GM12878 (cell line): Measurements from ENCODE around the gene GTF2H2. TPM values are rescaled to one million over a fixed set of nuclear protein-coding genes. Genes with fewer than 3 reads are reported as not detected.
"Not testable (repeated sequence)": the region's sequence is repeated elsewhere in the genome, so short reads cannot be mapped to it uniquely, and the experiment has no call there.

Experiments
- ATAC-seq: fragments of 200-7000 bp; cut with Tn5 transposase; 3 replicates; pipeline ENCODE4 v1.9.1; 2020; ENCODE audit warnings: mild to moderate bottlenecking, moderate library complexity
- BruUV-seq: library from RNA; stranded (reverse); fragments of 400-500 nt; replicated peaks from 2 replicates; lab custom pipeline; 2021; lab: Mats Ljungman, UMichigan
- CTCF ChIA-PET: fragments of 300-600 bp; sonication (Branson Sonifier 250); formaldehyde crosslinking; extraction: SDS; loops from one replicate; lab custom pipeline; 2021; ENCODE audit warnings: inconsistent platforms; lab: Yijun Ruan, JAX
- POLR2A ChIA-PET: fragments of 350-600 bp; formaldehyde crosslinking; extraction: SDS; loops from one replicate; lab custom pipeline; 2021; ENCODE audit warnings: inconsistent platforms; lab: Charles Lee
- RAD21 ChIA-PET: fragments of 300-600 bp; sonication (Branson Sonifier 250); formaldehyde crosslinking; loops from one replicate; lab custom pipeline; 2023; ENCODE audit warnings: antibody characterized with exemption; ENCODE audit not compliant: unreplicated experiment; lab: Charles Lee
- SMC1A ChIA-PET: fragments of 300-600 bp; sonication (Branson Sonifier 250); formaldehyde crosslinking; loops from one replicate; lab custom pipeline; 2023; ENCODE audit not compliant: unreplicated experiment, uncharacterized antibody; lab: Charles Lee
- DNase-seq: peaks from one replicate; pipeline ENCODE4 v3.0.0-alpha.2; 2011; ENCODE audit warnings: low read depth, low spot score
- FAIRE-seq: peaks from 3 replicates; lab custom pipeline; 2011; peaks lifted over from hg19 to GRCh38; lab: Jason Lieb, UNC
- H2AFZ ChIP-seq: 2 replicates; pipeline ENCODE4 v1.6.0; 2011; ENCODE audit warnings: low read depth, low read length, control low read depth; ENCODE audit not compliant: control insufficient read depth
- H3K27ac ChIP-seq: 2 replicates; pipeline ENCODE4 v1.5.1; 2011; ENCODE audit warnings: control low read depth; ENCODE audit not compliant: control insufficient read depth, insufficient read depth
- H3K27me3 ChIP-seq, 2 experiments: replicated peaks in 1 of 2; 2 replicates each; pipeline versions ENCODE4 v1.6.0 to v1.6.1; 2011; ENCODE audit warnings: low read length in 1 of 2; ENCODE audit not compliant: control insufficient read depth in 2 of 2, insufficient read depth in 2 of 2
- H3K36me3 ChIP-seq, 2 experiments: 2 replicates each; pipeline ENCODE4 v1.5.1; 2011; ENCODE audit warnings: low read length in 1 of 2; ENCODE audit not compliant: control insufficient read depth in 2 of 2, insufficient read depth in 2 of 2
- H3K4me1 ChIP-seq: 2 replicates; pipeline ENCODE4 v1.6.1; 2011; ENCODE audit warnings: mild to moderate bottlenecking, low read length, moderate library complexity, mixed read lengths; ENCODE audit not compliant: control insufficient read depth, insufficient read depth
- H3K4me2 ChIP-seq: 2 replicates; pipeline ENCODE4 v1.6.0; 2011; ENCODE audit warnings: control low read depth; ENCODE audit not compliant: control insufficient read depth, insufficient read depth
- H3K4me3 ChIP-seq: fragments of 200-600 bp; sonication (generic); 2 replicates; pipeline ENCODE4 v1.5.1; 2016
- H3K79me2 ChIP-seq: 2 replicates; pipeline ENCODE4 v1.6.0; 2011; ENCODE audit warnings: low read length; ENCODE audit not compliant: control insufficient read depth, insufficient read depth
- H3K9ac ChIP-seq: 2 replicates; pipeline ENCODE4 v1.8.0; 2011; ENCODE audit warnings: low read length, control low read depth, mixed read lengths; ENCODE audit not compliant: control insufficient read depth, insufficient read depth
- H3K9me3 ChIP-seq: replicated peaks from 3 replicates; pipeline ENCODE4 v1.5.1; 2011; ENCODE audit warnings: mild to moderate bottlenecking, low read length; ENCODE audit not compliant: control insufficient read depth, insufficient read depth
- H4K20me1 ChIP-seq: 2 replicates; pipeline ENCODE4 v1.6.0; 2011; ENCODE audit not compliant: control insufficient read depth, insufficient read depth
- WGBS: methylation state at CpG from one replicate; pipeline ENCODE4 v1.1.6; 2016; ENCODE audit warnings: low lambda C conversion rate; ENCODE audit not compliant: insufficient replicate concordance, insufficient coverage; ENCODE audit errors: missing lambda C conversion rate; 5-methylcytosine and 5-hydroxymethylcytosine counted together
- in situ Hi-C: fragments of 300-500 bp; cut with MboI; formaldehyde crosslinking; loops from 9 replicates; pipeline ENCODE4 v1.14.3; 2018; ENCODE audit warnings: mixed read lengths
- intact Hi-C: fragments of 100-400 bp; cut with micrococcal nuclease; formaldehyde crosslinking; loops from one replicate; pipeline ENCODE4 v1.14.2; 2022; ENCODE audit not compliant: unreplicated experiment
- polyA plus RNA-seq, 11 experiments: library from polyadenylated mRNA; depleted of rRNA in 4 of 11; unstranded in 6 of 11; stranded (reverse) in 5 of 11; fragments of >200 nt; fragmentation: Nextera tagmentation in 4 of 11; fragmentation: Illumina TruSeq in 1 of 11; extraction: Ambion mirVana in 4 of 11; extraction: Trizol in 1 of 11; gene quantifications; 1 replicate in 1 of 11; 2 replicates in 10 of 11; pipeline versions ENCODE4 v1.2.1 to v1.2.3, GENCODE V29; 2011 to 2016; ENCODE audit warnings: inconsistent platforms in 2 of 11, missing spikeins in 2 of 11, low read depth in 1 of 11
- total RNA-seq, 4 experiments: library from RNA; depleted of rRNA in 3 of 4; stranded (reverse); fragments of >200 nt in 3 of 4; fragmentation: Illumina TruSeq in 1 of 4; extraction: Trizol in 1 of 4; gene quantifications; 2 replicates each; pipeline versions ENCODE4 v1.2.1 to v1.2.3, GENCODE V29; 2013 to 2021

Gene GTF2H2
- total and polyA plus RNA-seq, 10 of the 15 experiments (the other 5 are each of a cell fraction or from before 2014, with no cell fraction given) = 24.5 to 58.7 (median 40.4) TPM

GRCh38 chr5:71097930-71098203 is 30.4 kb upstream of the GTF2H2 start:
- H4K20me1 ChIP-seq, POLR2A ChIA-PET, ATAC-seq, H3K27me3 ChIP-seq, H3K9ac ChIP-seq, SMC1A ChIA-PET, H3K79me2 ChIP-seq, CTCF ChIA-PET, BruUV-seq, intact Hi-C loops, H3K36me3 ChIP-seq, RAD21 ChIA-PET, H3K4me2 ChIP-seq, H3K27ac ChIP-seq, FAIRE-seq, H2AFZ ChIP-seq, H3K4me1 ChIP-seq, DNase-seq, H3K4me3 ChIP-seq, H3K9me3 ChIP-seq: not testable (repeated sequence)
- WGBS = no CpG with 5 or more reads among the region's 1 CpG
- in situ Hi-C loops = loop anchor here (25.0 kb wide), 1 partner anchor 1586 kb away; no protein-coding TSS in a partner anchor

- H3K27me3 ChIP-seq, ATAC-seq, SMC1A ChIA-PET, H3K9ac ChIP-seq, DNase-seq, H3K36me3 ChIP-seq, H3K9me3 ChIP-seq, POLR2A ChIA-PET, CTCF ChIA-PET, FAIRE-seq, RAD21 ChIA-PET, H3K27ac ChIP-seq, H3K79me2 ChIP-seq, H3K4me1 ChIP-seq, intact Hi-C loops, H3K4me2 ChIP-seq, BruUV-seq, H3K4me3 ChIP-seq, H4K20me1 ChIP-seq, H2AFZ ChIP-seq: not testable (repeated sequence)
- in situ Hi-C loops = loop anchor here (25.0 kb wide), 1 partner anchor 1585 kb away; no protein-coding TSS in a partner anchor
- 100% methylated on average over 2 of the region's 3 CpGs for WGBS
Observed at GRCh38 chr5:71097173-71097929, 29.9 kb upstream of the GTF2H2 start.

DNA sequence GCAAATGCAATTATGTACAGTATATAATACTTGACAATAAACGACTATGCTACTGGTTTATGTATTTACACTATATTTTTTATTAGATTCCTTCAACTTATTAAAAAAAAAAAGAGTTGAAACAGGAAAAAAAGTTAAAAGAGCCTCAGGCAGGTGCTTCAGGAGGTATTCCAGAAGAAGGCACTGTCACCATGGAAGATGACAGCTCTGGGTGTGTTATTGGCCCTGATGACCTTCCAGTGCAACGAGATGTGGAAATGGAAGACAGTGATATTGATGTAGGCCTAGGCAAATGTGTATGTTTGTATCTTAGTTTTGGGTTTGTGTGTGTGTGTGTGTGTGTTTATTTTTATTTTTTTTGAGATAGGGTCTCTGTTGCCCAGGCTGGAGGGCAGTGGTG is 22.3 kb upstream of the GTF2H2 start:
- H3K4me3 ChIP-seq, DNase-seq, ATAC-seq, H3K4me1 ChIP-seq, H3K27me3 ChIP-seq, FAIRE-seq, intact Hi-C loops, H3K79me2 ChIP-seq, POLR2A ChIA-PET, H4K20me1 ChIP-seq, H3K9me3 ChIP-seq, RAD21 ChIA-PET, H2AFZ ChIP-seq, BruUV-seq, H3K9ac ChIP-seq, CTCF ChIA-PET, SMC1A ChIA-PET, H3K36me3 ChIP-seq, H3K4me2 ChIP-seq, H3K27ac ChIP-seq: not testable (repeated sequence)
- in situ Hi-C loops = loop anchor here (25.0 kb wide), 1 partner anchor 1577 kb away; no protein-coding TSS in a partner anchor
- 50% methylated on average over 1 of the region's 2 CpGs for WGBS

DNA sequence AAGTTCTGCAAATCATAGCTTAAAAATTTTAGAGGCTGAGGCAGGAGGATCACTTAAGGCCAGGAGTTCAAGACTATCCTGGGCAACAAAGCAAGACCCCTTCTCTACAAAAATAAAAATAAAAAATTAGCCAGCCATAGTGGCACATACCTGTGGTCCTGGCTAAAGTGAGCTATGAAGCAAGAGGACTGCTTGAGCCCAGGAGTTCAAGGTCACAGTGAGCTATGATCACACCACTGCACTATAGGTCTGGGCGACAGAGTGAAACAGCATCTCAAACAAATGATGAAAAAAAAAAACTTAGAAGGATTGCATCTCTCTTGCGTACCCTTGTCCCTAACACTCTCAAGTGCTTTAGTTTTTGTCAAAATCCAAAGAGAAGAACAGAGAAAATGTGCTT is 21.3 kb upstream of the GTF2H2 start:
- H2AFZ ChIP-seq, CTCF ChIA-PET, H3K27me3 ChIP-seq, BruUV-seq, H3K4me3 ChIP-seq, H3K4me2 ChIP-seq, H4K20me1 ChIP-seq, H3K79me2 ChIP-seq, intact Hi-C loops, ATAC-seq, H3K4me1 ChIP-seq, H3K9me3 ChIP-seq, DNase-seq, FAIRE-seq, H3K36me3 ChIP-seq, H3K27ac ChIP-seq, POLR2A ChIA-PET, SMC1A ChIA-PET, H3K9ac ChIP-seq, RAD21 ChIA-PET: not testable (repeated sequence)
- in situ Hi-C loops = loop anchor here (25.0 kb wide), 1 partner anchor 1576 kb away; no protein-coding TSS in a partner anchor
- WGBS = 100% methylated on average over 1 of the region's 2 CpGs
